HEK293 (cell line): ENCODE data around the gene ALOX12B.

Source experiments
- CTCF ChIA-PET: fragments of 350-600 bp; formaldehyde crosslinking; extraction: SDS; loops from one replicate; lab custom pipeline; 2021; ENCODE audit warnings: antibody characterized with exemption; lab: Yijun Ruan, JAX
- POLR2A ChIA-PET: fragments of 300-600 bp; formaldehyde crosslinking; extraction: SDS; loops from one replicate; lab custom pipeline; 2020; ENCODE audit warnings: antibody characterized with exemption, inconsistent platforms; lab: Yijun Ruan, JAX
- H3K27ac ChIP-seq: fragments of 200-500 bp; sonication (Bioruptor generic); 2 replicates; pipeline ENCODE4 v1.5.1; 2014; ENCODE audit warnings: low read depth, low read length, control low read depth, inconsistent platforms; ENCODE audit errors: extremely low read depth
- H3K36me3 ChIP-seq, 2 experiments: fragments of 200-500 bp in 1 of 2; sonication (Bioruptor generic) in 1 of 2; 1 replicate in 1 of 2; 2 replicates in 1 of 2; pipeline ENCODE4 v1.5.1; 2014 to 2017; ENCODE audit warnings: inconsistent platforms in 2 of 2, low read length in 2 of 2; ENCODE audit not compliant: control insufficient read depth in 2 of 2, insufficient read depth in 1 of 2
- H3K4me1 ChIP-seq: fragments of 200-500 bp; sonication (Bioruptor generic); 2 replicates; pipeline ENCODE4 v1.5.1; 2014; ENCODE audit warnings: mild to moderate bottlenecking, low read length, inconsistent platforms; ENCODE audit not compliant: control insufficient read depth, insufficient read depth
- H3K4me3 ChIP-seq: 2 replicates; pipeline ENCODE4 v1.5.1; 2011; ENCODE audit warnings: low read depth, mild to moderate bottlenecking, control low read depth, low read length, moderate library complexity
- H3K9me3 ChIP-seq: fragments of 200-500 bp; sonication (Bioruptor generic); 2 replicates; pipeline ENCODE4 v1.5.1; 2014; ENCODE audit warnings: low read depth, low read length, inconsistent platforms; ENCODE audit not compliant: control insufficient read depth, insufficient read depth
- GLIS1 ChIP-seq: fragments of 450-650 bp; formaldehyde crosslinking; IDR thresholded peaks from 2 replicates; pipeline ENCODE4 v1.5.1; 2016; ENCODE audit warnings: missing biosample characterization, missing genetic modification characterization
- HOXA7 ChIP-seq: sonication (generic); formaldehyde crosslinking; IDR thresholded peaks from 2 replicates; pipeline ENCODE4 v1.8.1; 2022; ENCODE audit warnings: missing genetic modification reagents, borderline replicate concordance
- ZBTB1 ChIP-seq: fragments of 450-650 bp; formaldehyde crosslinking; IDR thresholded peaks from 2 replicates; pipeline ENCODE4 v1.5.1; 2016; ENCODE audit warnings: missing biosample characterization, missing genetic modification characterization
- ZBTB7A ChIP-seq: fragments of 450-650 bp; formaldehyde crosslinking; IDR thresholded peaks from 2 replicates; pipeline ENCODE4 v1.5.1; 2016; ENCODE audit warnings: low read depth, missing biosample characterization, missing genetic modification characterization
- ZIC2 ChIP-seq: fragments of 450-650 bp; formaldehyde crosslinking; IDR thresholded peaks from 2 replicates; pipeline ENCODE4 v1.5.1; 2016; ENCODE audit warnings: missing biosample characterization, missing genetic modification characterization
- ZNF10 ChIP-seq: fragments of 450-650 bp; formaldehyde crosslinking; IDR thresholded peaks from 2 replicates; pipeline ENCODE4 v1.5.1; 2017; ENCODE audit warnings: missing biosample characterization, missing genetic modification characterization
- ZNF23 ChIP-seq: fragments of 450-650 bp; formaldehyde crosslinking; IDR thresholded peaks from 2 replicates; pipeline ENCODE4 v1.5.1; 2016; ENCODE audit warnings: missing biosample characterization, missing genetic modification characterization, borderline replicate concordance
- ZNF473 ChIP-seq: fragments of 450-650 bp; formaldehyde crosslinking; IDR thresholded peaks from 2 replicates; pipeline ENCODE4 v1.5.1; 2017; ENCODE audit warnings: missing biosample characterization, missing genetic modification characterization
- ZNF549 ChIP-seq: fragments of 450-650 bp; IDR thresholded peaks from 2 replicates; pipeline ENCODE4 v1.5.1; 2018; ENCODE audit warnings: missing biosample characterization, missing genetic modification characterization, mild to moderate bottlenecking, inconsistent platforms, moderate library complexity
- ZSCAN23 ChIP-seq: fragments of 450-650 bp; formaldehyde crosslinking; IDR thresholded peaks from 2 replicates; pipeline ENCODE4 v1.5.1; 2016; ENCODE audit warnings: missing biosample characterization, missing genetic modification characterization
- TF ChIP-seq, protein P1 (sequence below): fragments of 450-650 bp; formaldehyde crosslinking; IDR thresholded peaks from 2 replicates; pipeline ENCODE4 v1.5.1; 2017; ENCODE audit warnings: missing biosample characterization, missing genetic modification characterization
- TF ChIP-seq, protein P2 (sequence below): fragments of 450-650 bp; formaldehyde crosslinking; IDR thresholded peaks from 2 replicates; pipeline ENCODE4 v1.5.1; 2017; ENCODE audit warnings: missing biosample characterization, missing genetic modification characterization
- TF ChIP-seq, protein P3 (sequence below): fragments of 450-650 bp; formaldehyde crosslinking; IDR thresholded peaks from 2 replicates; pipeline ENCODE4 v1.5.1; 2016; ENCODE audit warnings: missing biosample characterization, missing genetic modification characterization

ALOX12B gene

DNA sequence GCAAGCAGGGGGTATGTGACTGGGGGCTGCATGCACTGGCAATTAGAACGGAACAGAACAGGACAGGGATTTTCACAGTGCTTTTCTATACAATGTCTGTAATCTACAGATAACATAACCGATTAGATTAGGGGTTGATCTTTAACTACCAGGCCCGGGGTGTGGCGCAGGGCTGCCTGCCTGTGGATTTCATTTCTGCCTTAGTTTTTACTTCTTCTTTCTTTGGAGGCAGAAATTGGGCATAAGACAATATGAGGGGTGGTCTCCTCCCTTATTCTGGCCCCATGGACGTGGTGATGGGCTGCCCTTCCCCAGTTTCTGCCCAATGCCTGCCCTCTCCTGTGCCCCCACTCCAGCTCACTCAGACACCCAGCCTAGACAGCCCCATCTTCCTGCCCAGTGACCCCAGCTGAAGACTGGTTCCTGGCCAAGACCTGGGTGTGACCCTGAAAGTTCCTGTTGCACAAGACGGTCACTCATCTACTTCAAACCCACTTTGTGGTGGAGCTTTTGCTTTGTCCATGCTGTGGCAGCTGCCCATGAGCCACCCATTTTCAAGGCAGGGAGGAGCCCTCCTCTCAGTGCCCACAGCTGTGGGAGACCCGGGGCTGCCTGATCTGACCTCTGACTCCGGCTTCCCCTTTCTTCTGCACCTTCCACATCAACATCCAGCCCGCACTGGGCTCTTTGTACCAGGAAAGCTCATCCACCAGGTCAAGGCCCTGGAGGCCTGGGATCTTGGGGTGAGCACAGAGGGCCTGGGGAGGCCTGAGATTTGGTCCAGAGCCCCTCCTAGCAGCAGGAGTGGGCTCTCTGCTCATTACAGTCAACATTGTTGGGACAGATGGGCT is 18.6 kb downstream of the ALOX12B start:
- TF ChIP-seq HOXA7 (CRISPR knock-in tag) (no peak), ZBTB7A (tag by site-specific recombination) (no peak), ZIC2 (tag by site-specific recombination) (no peak), ZNF23 (tag by site-specific recombination) (no peak), ZBTB1 (tag by site-specific recombination) (no peak), ZSCAN23 (no peak), ZNF473 (tag by site-specific recombination) (no peak), ZNF549 (no peak)
- TF ChIP-seq, protein P1, sequence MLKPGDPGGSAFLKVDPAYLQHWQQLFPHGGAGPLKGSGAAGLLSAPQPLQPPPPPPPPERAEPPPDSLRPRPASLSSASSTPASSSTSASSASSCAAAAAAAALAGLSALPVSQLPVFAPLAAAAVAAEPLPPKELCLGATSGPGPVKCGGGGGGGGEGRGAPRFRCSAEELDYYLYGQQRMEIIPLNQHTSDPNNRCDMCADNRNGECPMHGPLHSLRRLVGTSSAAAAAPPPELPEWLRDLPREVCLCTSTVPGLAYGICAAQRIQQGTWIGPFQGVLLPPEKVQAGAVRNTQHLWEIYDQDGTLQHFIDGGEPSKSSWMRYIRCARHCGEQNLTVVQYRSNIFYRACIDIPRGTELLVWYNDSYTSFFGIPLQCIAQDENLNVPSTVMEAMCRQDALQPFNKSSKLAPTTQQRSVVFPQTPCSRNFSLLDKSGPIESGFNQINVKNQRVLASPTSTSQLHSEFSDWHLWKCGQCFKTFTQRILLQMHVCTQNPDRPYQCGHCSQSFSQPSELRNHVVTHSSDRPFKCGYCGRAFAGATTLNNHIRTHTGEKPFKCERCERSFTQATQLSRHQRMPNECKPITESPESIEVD (tag by site-specific recombination): no peak
- Histone ChIP-seq H3K27ac (no peak overlapping the region), H3K4me1 (no peaks in the 10 kb centered on the region), H3K4me3 (no peak overlapping the region), H3K9me3 (no peaks in the 10 kb centered on the region), H3K36me3 (no peaks in the 10 kb centered on the region)
- CTCF ChIA-PET: interaction anchor here (0.5 to 27.3 kb wide), 10 partner anchors 9 to 365 kb away, joined by 3 to 561 read pairs (median 4); partner anchors contain the start of genes ALOX12B and ALOXE3
- POLR2A ChIA-PET: interaction anchor here (0.5 to 0.9 kb wide), 3 partner anchors 19 to 455 kb away, joined by 4 to 7 read pairs (median 5); no protein-coding TSS in a partner anchor

DNA sequence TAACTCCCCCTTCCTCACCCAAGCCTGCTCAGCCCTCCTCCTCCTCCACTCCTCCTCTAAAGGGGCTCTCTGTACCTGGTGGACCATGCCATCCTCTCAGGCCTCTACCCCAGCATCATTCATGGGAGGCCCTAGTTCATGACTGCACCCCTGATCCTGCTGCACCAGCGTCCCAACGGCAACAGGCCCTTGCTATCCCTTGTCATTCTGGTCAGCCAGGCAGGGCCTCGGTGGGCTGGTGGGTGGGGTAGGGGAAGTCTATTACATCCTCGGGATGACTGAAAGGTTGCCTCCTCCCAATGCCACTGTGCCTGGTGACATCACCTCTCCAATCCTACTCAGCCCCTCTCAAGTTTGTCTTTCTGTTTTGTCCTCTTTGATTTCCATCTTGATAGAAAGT is 19.7 kb downstream of the ALOX12B start:
- Histone ChIP-seq H3K4me3 (no peak overlapping the region), H3K4me1 (peaks cover 9% of the 10 kb centered on the region), H3K9me3 (no peaks in the 10 kb centered on the region), H3K27ac (no peak overlapping the region), H3K36me3 (no peaks in the 10 kb centered on the region)
- CTCF ChIA-PET: interaction anchor here (1.0 to 27.3 kb wide), 6 partner anchors 8 to 91 kb away, joined by 3 to 561 read pairs (median 40); partner anchors contain the start of genes ALOX12B and ALOXE3
- no peak for TF ChIP-seq GLIS1 (tag by site-specific recombination)
- TF ChIP-seq, protein P2, sequence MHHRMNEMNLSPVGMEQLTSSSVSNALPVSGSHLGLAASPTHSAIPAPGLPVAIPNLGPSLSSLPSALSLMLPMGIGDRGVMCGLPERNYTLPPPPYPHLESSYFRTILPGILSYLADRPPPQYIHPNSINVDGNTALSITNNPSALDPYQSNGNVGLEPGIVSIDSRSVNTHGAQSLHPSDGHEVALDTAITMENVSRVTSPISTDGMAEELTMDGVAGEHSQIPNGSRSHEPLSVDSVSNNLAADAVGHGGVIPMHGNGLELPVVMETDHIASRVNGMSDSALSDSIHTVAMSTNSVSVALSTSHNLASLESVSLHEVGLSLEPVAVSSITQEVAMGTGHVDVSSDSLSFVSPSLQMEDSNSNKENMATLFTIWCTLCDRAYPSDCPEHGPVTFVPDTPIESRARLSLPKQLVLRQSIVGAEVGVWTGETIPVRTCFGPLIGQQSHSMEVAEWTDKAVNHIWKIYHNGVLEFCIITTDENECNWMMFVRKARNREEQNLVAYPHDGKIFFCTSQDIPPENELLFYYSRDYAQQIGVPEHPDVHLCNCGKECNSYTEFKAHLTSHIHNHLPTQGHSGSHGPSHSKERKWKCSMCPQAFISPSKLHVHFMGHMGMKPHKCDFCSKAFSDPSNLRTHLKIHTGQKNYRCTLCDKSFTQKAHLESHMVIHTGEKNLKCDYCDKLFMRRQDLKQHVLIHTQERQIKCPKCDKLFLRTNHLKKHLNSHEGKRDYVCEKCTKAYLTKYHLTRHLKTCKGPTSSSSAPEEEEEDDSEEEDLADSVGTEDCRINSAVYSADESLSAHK (tag by site-specific recombination): no peak
- TF ChIP-seq, protein P3, sequence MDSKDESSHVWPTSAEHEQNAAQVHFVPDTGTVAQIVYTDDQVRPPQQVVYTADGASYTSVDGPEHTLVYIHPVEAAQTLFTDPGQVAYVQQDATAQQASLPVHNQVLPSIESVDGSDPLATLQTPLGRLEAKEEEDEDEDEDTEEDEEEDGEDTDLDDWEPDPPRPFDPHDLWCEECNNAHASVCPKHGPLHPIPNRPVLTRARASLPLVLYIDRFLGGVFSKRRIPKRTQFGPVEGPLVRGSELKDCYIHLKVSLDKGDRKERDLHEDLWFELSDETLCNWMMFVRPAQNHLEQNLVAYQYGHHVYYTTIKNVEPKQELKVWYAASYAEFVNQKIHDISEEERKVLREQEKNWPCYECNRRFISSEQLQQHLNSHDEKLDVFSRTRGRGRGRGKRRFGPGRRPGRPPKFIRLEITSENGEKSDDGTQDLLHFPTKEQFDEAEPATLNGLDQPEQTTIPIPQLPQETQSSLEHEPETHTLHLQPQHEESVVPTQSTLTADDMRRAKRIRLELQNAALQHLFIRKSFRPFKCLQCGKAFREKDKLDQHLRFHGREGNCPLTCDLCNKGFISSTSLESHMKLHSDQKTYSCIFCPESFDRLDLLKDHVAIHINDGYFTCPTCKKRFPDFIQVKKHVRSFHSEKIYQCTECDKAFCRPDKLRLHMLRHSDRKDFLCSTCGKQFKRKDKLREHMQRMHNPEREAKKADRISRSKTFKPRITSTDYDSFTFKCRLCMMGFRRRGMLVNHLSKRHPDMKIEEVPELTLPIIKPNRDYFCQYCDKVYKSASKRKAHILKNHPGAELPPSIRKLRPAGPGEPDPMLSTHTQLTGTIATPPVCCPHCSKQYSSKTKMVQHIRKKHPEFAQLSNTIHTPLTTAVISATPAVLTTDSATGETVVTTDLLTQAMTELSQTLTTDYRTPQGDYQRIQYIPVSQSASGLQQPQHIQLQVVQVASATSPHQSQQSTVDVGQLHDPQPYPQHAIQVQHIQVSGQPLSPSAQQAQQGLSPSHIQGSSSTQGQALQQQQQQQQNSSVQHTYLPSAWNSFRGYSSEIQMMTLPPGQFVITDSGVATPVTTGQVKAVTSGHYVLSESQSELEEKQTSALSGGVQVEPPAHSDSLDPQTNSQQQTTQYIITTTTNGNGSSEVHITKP: peak; percentile 37; the same call in 1 of the 2 replicates
- TF ChIP-seq ZNF10 (tag by site-specific recombination): no peak
- POLR2A ChIA-PET: no interaction called here
